ENCODE measurements around the gene CCT4. TPM values are rescaled to one million over a fixed set of nuclear protein-coding genes. Genes with fewer than 3 reads are reported as not detected.

CCT4 gene
- total RNA-seq, 4 donors from 2014 or later, result 31.5 to 61.9 (median 44.3) TPM

DNA sequence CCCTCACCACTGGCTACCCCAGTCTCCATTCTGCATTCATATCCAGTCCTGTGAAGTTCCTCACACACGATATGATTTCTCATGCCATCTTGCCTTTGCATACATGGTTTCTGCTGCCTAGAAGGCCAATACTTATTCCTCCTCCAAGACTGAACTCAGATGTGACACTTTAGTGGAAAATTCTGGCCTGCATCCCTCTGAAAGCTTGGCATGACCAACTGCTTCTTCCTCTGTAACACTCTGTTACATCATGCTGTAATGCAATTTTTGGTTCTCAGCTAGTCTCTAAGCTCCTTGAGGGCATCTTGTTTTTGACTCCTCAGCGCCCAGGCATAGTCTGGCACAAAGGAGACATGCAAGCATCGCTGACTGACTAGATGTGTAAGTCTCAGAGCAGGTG lies 47.2 kb downstream of the CCT4 start:
- no peak for TF ChIP-seq POLR2A (IDR thresholded peaks at IDR 0.05)
- TF ChIP-seq, protein P1, sequence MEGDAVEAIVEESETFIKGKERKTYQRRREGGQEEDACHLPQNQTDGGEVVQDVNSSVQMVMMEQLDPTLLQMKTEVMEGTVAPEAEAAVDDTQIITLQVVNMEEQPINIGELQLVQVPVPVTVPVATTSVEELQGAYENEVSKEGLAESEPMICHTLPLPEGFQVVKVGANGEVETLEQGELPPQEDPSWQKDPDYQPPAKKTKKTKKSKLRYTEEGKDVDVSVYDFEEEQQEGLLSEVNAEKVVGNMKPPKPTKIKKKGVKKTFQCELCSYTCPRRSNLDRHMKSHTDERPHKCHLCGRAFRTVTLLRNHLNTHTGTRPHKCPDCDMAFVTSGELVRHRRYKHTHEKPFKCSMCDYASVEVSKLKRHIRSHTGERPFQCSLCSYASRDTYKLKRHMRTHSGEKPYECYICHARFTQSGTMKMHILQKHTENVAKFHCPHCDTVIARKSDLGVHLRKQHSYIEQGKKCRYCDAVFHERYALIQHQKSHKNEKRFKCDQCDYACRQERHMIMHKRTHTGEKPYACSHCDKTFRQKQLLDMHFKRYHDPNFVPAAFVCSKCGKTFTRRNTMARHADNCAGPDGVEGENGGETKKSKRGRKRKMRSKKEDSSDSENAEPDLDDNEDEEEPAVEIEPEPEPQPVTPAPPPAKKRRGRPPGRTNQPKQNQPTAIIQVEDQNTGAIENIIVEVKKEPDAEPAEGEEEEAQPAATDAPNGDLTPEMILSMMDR (IDR thresholded peaks at IDR 0.05), result no peak
- Histone ChIP-seq H3K36me3 (no peaks in the 10 kb centered on the region), H3K27ac (no peak overlapping the region), H3K4me1 (no peaks in the 10 kb centered on the region), H3K4me3 (no peak overlapping the region), H3K9me3 (no peaks in the 10 kb centered on the region), H3K27me3 (no peaks in the 10 kb centered on the region)
- DNase-seq, result no peak

DNA sequence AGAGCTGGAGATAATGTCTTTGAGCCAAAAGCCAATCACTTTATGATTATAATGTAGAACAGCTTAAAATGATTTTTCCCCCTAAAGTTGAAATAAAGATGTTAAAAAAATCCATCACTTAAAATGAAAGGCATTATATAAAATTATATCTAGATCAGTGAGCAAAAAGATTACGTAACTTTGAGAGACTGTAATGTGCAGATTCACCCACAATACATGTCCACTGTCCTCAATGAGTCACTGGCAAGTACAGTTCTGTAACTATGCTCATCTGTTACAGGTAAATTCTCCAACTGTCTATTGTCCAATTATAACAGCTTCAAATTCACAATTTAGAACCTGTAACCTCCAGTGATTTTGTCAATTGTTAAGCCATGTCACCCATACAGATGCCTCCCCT lies 53.6 kb downstream of the CCT4 start:
- TF ChIP-seq POLR2A (IDR thresholded peaks at IDR 0.05), result no peak
- TF ChIP-seq, protein P1 (IDR thresholded peaks at IDR 0.05), result no peak
- no peaks in the 10 kb centered on the region for H3K4me1 ChIP-seq
- no peaks in the 10 kb centered on the region for H3K9me3 ChIP-seq
- no peak overlapping the region for H3K27ac ChIP-seq
- H3K36me3 ChIP-seq, result no peaks in the 10 kb centered on the region
- H3K4me3 ChIP-seq, result no peak overlapping the region
- DNase-seq, result no peak
- H3K27me3 ChIP-seq, result no peaks in the 10 kb centered on the region

- H3K36me3 ChIP-seq, result no peaks in the 10 kb centered on the region
- DNase-seq, result no peak
- TF ChIP-seq, protein P1 (IDR thresholded peaks at IDR 0.05), result no peak
- no peak for TF ChIP-seq POLR2A (IDR thresholded peaks at IDR 0.05)
- H3K27me3 ChIP-seq, result no peaks in the 10 kb centered on the region
- no peaks in the 10 kb centered on the region for H3K4me1 ChIP-seq
- no peak overlapping the region for H3K4me3 ChIP-seq
- no peaks in the 10 kb centered on the region for H3K9me3 ChIP-seq
- no peak overlapping the region for H3K27ac ChIP-seq
Observed at GRCh38 chr2:61833971-61834370, 54.5 kb downstream of the CCT4 start.

DNA sequence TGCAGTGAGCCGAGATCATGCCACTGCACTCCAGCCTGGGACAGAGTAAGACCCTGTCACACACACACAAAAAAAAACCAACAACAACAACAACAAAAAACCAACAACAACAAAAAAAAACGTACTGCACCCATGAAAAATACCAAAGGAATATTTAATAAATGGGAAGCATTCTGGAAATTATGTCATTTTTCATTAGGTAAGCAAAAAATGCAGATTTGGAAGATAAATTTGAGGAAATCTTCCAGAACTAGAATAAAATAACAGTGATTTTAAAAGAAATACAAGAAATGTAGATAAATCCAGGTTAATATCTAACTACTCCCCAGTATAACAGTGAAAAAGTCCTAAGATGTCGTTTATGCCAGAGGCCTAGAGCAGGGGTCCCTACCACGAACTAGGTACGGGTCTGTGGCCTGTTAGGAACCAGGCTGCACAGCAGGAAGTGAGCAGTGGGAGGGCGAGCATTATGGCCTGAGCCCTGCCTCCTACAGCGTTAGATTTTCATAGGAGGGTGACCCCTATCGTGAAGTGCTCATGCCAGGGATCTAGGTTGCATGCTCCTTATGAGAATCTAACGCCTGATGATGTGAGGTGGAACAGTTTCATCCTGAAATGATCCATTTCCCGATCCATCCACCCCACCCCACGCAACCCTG lies 56.1 kb downstream of the CCT4 start:
- H3K36me3 ChIP-seq, result no peaks in the 10 kb centered on the region
- H3K4me3 ChIP-seq, result no peak overlapping the region
- H3K9me3 ChIP-seq, result no peaks in the 10 kb centered on the region
- TF ChIP-seq, protein P1 (IDR thresholded peaks at IDR 0.05), result no peak
- no peak for TF ChIP-seq POLR2A (IDR thresholded peaks at IDR 0.05)
- no peaks in the 10 kb centered on the region for H3K27me3 ChIP-seq
- H3K27ac ChIP-seq, result no peak overlapping the region
- no peaks in the 10 kb centered on the region for H3K4me1 ChIP-seq
- DNase-seq, result no peak

DNA sequence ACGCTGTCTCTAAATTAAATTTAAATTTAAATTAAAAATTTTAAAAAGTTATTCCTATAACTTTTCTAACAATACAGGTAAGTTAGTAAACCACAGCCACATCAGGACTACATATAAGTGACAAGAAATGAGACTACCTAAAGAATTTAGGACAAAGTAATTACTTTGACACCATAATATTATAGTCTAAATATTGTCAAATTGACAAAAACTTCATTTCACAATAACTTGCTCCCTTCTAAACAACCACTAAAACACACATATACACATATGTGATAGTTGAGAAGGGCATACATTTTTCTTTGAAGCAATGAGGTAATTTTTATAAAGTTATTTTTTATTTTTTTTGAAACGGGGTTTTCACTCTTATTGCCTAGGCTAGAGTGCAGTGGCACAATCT lies 66.2 kb downstream of the CCT4 start:
- TF ChIP-seq POLR2A (IDR thresholded peaks at IDR 0.05), result no peak
- TF ChIP-seq, protein P1 (IDR thresholded peaks at IDR 0.05), result no peak
- Histone ChIP-seq H3K4me3 (no peak overlapping the region), H3K36me3 (no peaks in the 10 kb centered on the region), H3K4me1 (no peaks in the 10 kb centered on the region), H3K27ac (no peak overlapping the region), H3K27me3 (no peaks in the 10 kb centered on the region), H3K9me3 (no peaks in the 10 kb centered on the region)
- DNase-seq, result no peak

Small RNAs within 50 kb of the gene (small RNA-seq; reads per million reads assigned to genes)
- 0 reads per million in 2 donors for gene RF00019

Other genes starting within 250 kb of the CCT4 start
- 1 to 10 TPM in 3 of 4 donors, under 1 TPM in 1; 0.57 to 7.4 (median 1.3) TPM for gene FAM161A, start 34.6 kb downstream of the CCT4 start, total RNA-seq
- gene COMMD1, start 17.0 kb upstream of the CCT4 start, total RNA-seq, result 10 to 100 TPM; 32.9 to 52.8 (median 35.2) TPM

Measured in Peyer's patch (tissue), 4 donors.